GM20431 (cell line): ENCODE data around the gene SRSF11.
"Not testable (repeated sequence)": the region's sequence is repeated elsewhere in the genome, so short reads cannot be mapped to it uniquely, and the experiment has no call there.

Experiments
- in situ Hi-C: fragments of 300-500 bp; cut with MseI, MboI; formaldehyde crosslinking; loops from one replicate; pipeline ENCODE4 v1.15.0; 2020; ENCODE audit warnings: low sequenced_read_pairs; ENCODE audit not compliant: unreplicated experiment

SRSF11 gene, protein sequence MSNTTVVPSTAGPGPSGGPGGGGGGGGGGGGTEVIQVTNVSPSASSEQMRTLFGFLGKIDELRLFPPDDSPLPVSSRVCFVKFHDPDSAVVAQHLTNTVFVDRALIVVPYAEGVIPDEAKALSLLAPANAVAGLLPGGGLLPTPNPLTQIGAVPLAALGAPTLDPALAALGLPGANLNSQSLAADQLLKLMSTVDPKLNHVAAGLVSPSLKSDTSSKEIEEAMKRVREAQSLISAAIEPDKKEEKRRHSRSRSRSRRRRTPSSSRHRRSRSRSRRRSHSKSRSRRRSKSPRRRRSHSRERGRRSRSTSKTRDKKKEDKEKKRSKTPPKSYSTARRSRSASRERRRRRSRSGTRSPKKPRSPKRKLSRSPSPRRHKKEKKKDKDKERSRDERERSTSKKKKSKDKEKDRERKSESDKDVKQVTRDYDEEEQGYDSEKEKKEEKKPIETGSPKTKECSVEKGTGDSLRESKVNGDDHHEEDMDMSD

GRCh38 chr1:70221238-70222121 lies at the start of gene SRSF11:
TSS of gene SRSF11 (plus strand) at chr1:70221380. CDS start at chr1:70221637, 257 bp downstream.
- in situ Hi-C loops = no loop called here

DNA sequence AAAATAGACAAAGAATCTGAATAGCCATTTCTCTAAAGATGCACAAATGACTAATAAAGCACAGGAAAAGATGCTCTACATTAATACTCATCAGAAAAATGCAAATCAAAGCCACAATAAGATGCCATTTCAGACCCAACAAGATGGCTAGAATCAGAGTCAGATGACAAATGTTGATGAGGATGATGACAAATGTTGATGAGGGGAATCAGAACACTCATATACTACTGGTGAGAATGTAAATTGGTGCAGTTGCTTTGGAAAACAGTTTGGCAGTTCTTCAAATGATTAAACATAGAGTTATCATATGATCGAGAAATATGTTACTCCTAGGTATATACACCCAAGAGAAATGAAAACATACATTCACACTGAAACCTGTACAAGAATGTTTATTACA lies 49.7 kb upstream of the SRSF11 start:
- in situ Hi-C loops = no loop called here

GRCh38 chr1:70185181-70185580 lies 36.0 kb upstream of the SRSF11 start:
- in situ Hi-C loops = not testable (repeated sequence)

DNA sequence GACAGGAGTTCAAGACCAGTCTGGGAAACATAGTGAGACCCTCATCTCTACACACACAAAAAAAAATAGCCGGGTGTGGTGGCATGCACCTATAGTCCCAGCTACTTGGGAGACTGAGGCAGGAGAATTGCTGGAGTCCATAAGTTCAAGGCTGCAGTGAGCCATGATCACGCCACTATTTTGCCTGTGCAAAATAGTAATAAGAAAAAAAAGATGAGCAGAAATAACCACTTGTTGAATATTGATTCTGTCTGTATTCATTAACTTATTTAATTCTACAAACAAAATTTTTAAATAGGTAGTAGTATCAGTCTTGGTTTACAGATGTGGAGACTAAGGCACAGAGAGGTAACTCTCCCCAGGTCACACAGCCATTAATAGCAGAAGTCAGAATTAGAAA lies 32.7 kb upstream of the SRSF11 start:
- in situ Hi-C loops = no loop called here

DNA sequence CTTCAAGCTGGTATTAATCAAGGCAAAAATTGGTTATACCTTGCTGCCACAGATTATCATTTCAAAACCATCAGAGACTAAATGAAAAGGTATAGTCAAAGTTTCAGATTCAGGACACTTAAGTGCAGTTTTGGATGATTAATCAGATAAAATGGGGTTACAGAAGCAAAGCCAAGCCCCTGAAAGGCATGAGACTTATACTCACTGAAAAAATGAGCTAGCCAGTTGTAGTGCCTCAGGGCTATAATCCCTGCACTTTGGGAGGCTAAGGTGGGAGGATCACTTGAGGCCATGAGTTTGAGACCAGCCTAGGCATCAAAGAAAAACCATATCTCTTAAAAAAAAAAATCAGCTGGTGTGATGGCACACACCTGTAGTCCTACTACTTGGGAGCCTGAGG lies 31.0 kb upstream of the SRSF11 start:
- in situ Hi-C loops = no loop called here

- in situ Hi-C loops = not testable (repeated sequence)
Measured at GRCh38 chr1:70192446-70192845, 28.7 kb upstream of the SRSF11 start.

- in situ Hi-C loops = no loop called here
Measured at GRCh38 chr1:70194601-70195000, 26.6 kb upstream of the SRSF11 start.

DNA sequence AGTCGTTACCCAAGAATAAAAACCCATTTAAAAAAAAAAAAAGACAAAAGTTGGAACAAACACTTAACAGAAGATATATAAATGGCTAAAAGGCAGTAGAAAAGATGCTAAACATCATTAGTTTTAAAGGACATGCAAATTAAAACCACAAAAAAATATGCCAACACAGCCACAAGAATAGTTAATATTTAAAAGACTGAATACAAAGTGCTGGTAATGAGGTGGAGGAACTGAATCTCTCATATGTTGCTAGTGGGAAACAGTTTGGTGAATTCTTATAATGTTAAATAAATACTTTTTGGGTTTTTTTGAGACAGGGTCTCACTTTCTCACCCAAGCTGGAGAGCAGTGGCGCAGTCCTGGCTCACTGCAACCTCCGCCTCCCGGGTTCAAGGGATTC lies 25.8 kb upstream of the SRSF11 start:
- in situ Hi-C loops = no loop called here

DNA sequence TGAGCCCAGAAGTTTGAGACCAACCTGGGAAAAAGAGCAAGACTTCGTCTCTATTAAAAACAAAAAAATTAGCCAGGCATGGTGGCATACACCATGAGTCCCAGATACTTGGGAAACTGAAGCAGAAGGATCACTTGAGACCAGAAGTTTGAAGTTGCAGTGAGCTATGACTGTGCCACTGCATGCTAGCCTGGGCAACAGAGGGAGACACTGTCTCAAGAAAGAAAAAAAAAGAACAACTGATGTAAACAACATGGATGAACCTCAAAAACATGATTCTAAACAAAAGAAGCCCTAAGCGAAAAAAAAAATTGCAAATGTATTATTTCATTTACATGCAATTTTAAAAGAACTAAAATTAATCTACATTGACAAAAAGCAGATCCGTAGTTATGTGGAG lies 24.8 kb upstream of the SRSF11 start:
- in situ Hi-C loops = no loop called here

DNA sequence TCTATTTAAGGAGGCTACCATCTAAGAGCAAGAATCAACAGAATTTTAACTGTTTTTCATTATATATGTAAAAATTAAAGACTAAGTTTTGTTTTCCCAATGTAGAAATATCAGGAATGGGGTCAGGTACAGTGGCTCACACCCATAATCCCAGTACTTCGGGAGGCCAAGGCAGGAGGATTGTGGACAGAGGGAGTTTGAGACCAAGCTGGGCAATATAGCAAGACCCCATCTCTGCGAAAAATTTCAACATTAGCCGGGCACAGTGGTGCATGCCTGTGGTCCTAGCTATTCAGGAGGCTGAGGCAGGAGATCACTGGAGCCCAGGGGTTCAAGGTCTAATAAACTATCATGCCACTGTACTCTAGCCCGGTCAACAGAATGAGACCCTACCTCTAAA lies 21.1 kb upstream of the SRSF11 start:
- in situ Hi-C loops = no loop called here

GRCh38 chr1:70202173-70202758 lies 18.9 kb upstream of the SRSF11 start:
- in situ Hi-C loops = no loop called here

- in situ Hi-C loops = no loop called here
Measured at GRCh38 chr1:70204139-70204538, 17.0 kb upstream of the SRSF11 start.

DNA sequence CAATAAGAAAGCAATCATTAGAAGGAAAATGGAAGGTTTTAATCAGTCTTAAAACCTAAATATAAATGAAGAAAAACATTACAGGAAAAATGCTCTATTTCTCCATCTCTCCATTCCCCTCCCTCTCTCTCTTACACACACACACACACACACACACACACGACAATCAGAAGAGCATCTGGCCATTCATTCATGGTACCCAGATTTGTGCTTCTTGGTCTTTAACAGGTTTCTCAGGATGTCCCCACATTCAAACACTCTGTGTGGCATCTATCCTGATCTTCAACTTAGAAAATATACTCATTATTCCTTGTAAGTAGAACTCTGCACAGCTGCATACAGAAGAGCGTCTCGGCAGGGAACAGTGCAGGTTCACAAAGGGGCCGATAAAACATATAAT lies 16.6 kb upstream of the SRSF11 start:
- in situ Hi-C loops = no loop called here

DNA sequence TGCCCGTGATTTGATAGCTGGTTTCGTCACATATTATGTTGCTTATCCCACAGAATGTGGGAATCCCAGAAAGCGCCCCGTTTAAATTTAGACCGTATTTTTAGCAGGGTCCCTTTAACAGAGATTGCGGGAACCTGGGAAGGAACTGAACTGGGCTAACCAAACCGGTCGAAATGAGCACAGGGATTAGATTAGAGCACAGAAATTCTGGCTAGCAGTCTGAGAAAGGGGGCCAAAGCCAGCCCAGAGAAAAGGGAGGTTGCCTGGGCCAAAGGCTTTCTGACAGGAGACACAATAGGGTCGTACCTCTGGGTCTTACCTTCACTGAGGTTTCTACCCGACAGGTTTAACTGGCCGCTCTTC lies 16.1 kb upstream of the SRSF11 start:
- in situ Hi-C loops = no loop called here

DNA sequence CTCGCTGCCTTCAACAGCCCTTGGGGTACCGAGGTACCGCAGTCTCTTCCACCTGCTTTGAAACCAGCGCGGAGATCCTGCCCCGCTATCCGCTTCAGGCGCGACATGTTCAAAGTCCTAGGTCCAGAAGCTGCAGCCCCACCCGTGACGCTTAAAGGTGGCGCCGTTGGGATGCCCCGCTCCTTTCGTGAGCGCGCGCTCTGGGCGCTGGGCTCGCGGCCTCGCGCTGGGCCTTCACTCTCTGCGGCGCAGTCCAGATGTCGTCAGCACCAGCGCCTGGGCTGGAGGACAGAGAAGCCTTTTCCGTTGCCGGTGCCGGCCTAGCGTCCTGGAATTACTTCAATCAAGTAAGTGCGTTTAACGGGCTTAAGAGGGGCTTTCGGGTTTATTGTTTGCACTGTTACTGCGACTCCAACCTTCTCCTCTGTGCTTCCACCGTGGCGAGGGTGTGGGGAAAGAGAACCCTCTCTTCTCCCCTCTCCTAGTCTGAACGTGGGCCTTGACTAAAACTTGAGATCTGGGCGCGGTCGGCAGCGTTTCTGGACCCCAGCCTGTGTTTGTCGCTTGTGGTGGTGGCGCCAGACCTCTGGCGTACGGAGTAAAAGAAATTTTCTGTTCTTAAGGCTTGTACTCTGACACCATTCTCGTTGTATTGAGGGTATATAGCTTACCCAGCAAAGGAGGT lies 15.6 kb upstream of the SRSF11 start, which contains the start of gene LRRC40:
LRRC40 (minus strand) TSS at position 146 of the 685 bp plus-strand sequence; CDS start at position 107, 39 bp downstream.
- in situ Hi-C loops = no loop called here

- in situ Hi-C loops = not testable (repeated sequence)
Measured at GRCh38 chr1:70206833-70207232, 14.3 kb upstream of the SRSF11 start.

GRCh38 chr1:70207492-70207891 lies 13.7 kb upstream of the SRSF11 start:
- in situ Hi-C loops = no loop called here

- in situ Hi-C loops = no loop called here
Measured at GRCh38 chr1:70208292-70208691, 12.9 kb upstream of the SRSF11 start.

DNA sequence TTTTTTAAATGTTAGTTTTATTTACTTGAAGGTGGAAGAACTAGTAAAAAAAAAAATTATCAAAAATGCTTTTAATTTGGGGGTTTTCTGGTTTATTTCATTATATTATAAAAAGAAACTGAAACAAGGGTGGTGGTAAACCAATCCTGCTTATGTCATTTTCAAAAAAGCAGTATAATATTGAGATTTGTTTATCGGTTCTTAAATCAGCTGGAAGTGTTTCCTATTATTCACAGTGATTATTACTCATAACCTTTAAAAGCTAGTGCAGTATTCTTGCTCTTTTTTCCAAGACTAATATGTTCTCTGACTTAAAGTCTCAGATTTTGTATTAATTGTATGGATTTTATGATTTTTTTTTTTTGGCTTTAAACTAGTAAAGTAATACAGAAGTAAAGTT lies 10.4 kb upstream of the SRSF11 start:
- in situ Hi-C loops = no loop called here

- in situ Hi-C loops = no loop called here
Measured at GRCh38 chr1:70211541-70211940, 9.6 kb upstream of the SRSF11 start.
